HG02588 (cell line): ENCODE measurements around the gene HERC3.

Source experiments
- ATAC-seq: cut with Tn5 transposase; IDR thresholded peaks from one replicate; pipeline ENCODE4 v1.9.1; 2021; ENCODE audit warnings: mild to moderate bottlenecking, moderate library complexity; ENCODE audit not compliant: unreplicated experiment

The HERC3 gene

DNA sequence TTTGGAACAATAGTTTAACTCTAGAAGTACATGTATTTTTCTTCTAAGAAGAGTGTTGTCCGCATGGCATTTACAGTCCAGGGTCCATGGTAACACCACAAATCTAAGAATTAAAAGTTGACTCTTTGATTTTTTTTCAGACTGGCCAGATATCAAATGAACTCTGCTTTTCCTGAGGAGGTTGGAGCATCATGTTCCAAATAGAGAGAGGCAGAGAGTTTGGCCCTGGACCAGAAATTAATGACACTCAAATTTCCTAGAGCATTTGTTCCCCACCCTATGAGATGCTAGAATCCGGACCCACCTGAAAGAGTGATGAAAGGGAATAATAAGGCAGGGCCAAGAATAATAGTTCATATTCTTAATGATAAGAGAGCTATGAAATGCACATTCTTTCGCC, 152.3 kb downstream of the HERC3 start:
- ATAC-seq, result no peak

DNA sequence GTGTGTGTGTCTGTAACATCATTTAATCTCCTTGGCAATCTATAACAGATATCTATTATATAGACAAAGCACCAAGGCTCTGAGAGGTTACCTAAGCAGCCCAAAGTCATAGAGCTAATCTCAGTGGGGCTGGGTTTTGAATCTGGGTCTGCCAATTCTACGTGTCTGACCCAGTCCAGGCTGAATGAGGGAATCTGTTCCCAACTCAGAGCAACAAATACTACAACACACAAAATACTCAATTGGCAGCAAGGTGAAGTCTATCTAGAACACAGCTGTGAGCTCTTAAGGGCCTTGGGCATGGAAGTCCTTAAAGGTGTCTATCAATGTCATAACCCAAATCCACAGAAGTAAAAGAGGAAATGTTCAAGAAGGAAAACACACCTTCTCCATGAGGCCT, 152.9 kb downstream of the HERC3 start:
- no peak for ATAC-seq

DNA sequence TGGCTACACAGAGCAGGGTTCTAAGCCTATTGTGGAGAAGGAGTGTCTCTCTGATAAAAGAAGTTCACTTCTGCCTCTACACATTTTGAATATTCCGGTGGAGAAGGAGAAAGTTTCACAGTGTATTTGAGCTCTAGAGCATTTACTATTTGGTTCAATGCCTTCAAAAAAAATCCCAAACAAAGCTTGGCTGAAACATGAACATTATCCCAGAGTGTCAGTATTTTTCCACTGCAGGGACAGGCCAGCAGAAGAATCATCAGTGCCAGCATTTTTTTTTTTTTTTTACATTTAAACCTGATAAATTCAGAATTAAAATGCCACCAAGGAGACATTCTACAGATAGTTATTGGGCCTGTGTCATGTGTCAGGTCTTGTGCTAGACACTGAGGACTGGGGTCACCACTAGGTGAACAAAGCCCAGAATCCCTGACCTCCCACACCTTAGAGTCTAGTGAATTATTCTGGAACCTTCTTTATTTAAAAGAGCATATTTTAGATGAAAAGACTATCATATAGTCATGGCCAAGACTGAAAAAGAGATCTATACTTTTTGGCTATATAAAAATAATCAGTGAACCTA, 153.4 kb downstream of the HERC3 start:
- ATAC-seq, result no peak

DNA sequence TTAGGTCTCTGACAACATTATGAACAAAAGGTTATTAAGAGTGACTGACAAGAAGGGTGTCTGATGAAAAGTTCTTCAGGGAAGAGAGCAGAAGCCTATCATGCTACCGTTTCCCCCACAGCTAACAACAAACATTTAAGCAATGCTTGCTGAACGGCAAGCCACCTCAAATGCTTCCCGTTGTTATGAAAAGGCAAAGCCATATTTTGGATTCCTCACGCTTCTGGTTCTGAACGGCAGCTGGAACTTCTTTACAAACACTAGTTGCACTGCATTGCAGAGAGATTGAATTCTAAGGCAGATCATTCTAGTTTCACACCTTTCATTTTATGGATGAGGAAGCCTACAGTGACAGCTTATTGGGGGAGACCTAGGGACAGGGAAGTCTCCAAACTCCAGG, 153.9 kb downstream of the HERC3 start:
- no peak for ATAC-seq

DNA sequence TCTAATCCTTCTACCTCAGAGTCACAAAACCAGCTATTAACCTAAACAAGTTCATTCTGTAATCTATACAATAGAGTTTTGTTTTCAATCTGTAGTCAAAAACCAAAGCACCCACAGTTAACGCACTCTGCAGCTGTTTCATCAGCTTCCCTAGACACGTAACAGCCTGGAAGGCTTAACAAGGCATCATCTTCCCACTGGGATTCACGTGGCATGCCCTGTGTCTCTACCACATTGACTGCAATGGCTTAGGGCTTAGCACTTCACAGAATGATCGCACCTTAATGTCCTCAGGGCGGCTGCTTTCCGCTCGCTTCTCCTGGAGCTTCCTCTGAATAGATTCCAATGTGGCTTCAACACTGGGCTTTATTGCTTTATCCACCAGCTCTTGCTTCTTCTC, 155.1 kb downstream of the HERC3 start:
- ATAC-seq, result no peak

DNA sequence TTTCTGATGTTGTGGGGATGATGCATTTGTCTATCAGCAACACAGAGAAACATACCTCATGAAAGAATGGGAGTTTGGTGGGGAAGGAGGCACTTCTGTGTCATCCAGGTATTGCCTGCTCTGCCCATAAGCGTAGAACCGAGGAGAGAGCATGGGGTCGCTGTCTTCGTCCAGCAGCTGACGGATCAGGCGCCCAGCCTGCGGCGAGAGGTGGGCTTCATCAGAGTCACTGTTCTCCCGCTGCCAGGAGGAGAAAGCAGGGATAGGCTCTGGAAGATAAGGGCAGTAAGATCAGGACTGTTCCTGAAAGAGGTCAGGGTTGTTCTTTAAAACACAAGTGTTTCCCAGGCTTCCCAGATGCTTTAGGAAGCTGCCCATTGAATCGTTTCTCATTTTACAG, 158.1 kb downstream of the HERC3 start:
- no peak for ATAC-seq

DNA sequence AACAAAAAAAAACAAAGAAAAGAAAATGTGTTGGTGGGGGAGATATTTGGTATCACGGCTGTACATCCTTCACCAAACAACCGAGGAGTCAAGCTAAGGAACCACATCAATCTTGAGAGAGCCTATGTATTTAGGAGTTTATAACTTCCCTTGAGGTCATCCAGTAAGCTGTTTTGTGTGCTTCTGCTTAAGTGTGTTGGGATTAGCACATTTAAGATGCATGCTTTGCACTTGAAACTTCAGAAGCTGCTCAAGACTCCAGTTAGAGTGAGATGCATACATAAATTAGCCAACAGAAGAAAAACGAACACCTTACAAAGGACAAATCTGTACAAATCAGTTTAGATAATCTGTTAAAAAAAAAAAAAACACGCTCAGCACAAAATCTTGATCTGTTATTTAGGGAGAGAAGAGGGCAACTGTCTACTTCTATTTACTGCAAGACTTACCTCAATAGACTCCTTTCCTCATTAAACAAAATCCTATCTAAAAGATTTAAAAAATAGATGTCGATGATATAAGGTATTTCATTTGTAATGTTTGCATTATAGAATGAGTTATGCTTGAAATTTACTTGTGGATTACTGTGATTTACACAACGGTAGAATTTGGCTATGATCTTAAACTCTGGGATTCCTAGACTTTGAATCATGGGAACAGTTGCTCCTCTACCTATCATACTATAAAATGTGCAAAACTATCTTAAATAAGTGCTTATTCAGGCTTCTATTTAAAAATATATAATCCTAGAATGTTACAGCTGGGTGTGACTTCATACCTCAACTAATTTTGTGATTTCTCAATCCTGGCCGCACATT, 159.2 kb downstream of the HERC3 start:
- ATAC-seq, result no peak

DNA sequence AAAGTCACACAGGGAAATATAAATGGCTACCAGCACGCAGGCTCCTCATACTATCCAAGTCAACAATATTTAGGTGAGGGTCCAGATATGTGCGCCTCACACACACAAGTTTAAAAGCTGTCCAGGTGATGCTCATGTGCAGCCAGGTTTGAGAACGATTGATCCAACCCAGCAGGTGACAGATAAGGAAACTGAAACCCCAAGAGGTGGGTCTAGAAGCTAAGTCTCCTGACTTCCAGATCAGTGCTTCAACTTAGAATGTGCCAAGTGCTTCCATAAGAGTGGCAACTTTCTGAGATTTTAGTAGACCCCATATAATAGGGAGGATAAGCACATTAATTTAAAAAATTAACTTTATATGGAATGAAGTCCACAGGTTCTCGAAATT, 159.8 kb downstream of the HERC3 start:
- no peak for ATAC-seq

DNA sequence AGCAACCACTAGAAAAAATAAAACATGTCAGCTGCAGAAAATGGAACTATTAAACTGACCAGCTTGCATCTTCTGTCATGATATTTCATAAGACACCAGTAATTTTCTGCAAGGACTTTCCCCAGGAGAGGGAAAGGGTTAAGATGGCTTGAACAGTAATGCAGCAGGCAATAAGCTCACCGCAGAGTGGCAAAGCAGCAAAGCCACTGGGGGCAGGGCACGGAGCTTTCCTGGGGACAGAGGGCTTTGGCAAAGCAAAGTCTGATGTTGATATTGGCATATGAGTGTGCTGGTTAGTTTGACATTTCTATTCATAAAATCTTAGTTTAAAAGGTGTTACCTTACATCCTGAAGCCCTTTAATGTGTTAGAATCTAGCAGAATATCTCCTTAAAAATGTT, 160.5 kb downstream of the HERC3 start:
- ATAC-seq, result no peak

DNA sequence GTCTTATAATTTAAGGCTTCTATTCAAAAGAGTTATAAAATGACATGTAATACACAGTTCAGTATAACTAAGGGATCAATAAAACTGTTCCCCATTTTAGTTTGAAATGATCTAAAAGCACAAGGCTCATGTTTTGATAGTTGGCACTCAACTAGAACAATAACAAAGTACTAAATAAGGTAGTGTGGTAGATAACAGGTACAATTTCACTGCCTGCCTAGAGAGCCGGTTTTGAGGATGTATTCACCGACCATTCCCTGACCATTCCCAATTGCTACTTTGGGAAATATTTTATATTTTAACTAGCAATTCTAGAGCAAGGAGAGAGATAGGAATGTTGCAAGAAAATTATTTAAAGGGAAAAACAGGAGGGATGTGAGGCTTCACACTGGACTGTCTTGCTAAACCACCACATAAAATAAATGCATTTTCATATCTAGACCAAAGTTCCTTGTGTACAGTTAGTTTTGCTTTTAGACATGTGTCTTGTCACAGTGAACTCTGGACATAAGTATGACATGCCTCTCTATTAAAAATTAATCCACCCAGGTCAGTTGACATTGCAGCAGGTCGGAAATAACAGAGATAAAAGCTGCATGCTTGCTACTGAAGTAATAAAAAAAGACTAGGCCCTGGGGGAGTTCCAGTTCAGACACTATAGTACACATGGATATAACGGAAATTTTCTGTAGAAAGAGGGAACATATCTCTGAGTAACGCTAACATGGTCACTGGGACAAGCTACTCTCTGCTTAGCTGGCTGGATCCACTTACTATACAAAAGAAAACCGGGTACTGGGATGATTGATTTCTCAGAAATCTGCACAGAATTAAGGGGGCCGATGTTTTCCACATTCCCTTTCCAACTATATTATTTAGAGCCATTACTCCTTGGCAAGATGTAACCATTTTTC, 161.6 kb downstream of the HERC3 start:
- no peak for ATAC-seq

DNA sequence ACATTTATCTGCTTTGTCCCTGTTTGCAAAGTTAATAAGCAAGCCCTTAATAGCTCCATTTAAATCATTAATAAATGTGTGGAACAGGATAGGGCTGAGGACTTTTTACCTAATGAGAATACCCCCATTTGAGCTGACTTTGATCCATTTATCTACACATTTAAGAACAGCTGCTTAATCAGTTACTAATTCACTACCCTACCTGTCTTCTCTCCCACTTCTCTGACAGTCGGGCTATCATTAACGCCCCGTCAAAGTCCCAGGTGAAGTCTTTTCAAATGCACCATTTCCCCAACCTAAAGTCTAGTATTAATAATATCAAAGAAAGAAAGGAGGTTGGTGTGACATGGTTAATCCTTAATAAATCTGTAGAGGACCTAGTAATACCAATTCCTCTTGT, 162.5 kb downstream of the HERC3 start:
- ATAC-seq, result no peak

DNA sequence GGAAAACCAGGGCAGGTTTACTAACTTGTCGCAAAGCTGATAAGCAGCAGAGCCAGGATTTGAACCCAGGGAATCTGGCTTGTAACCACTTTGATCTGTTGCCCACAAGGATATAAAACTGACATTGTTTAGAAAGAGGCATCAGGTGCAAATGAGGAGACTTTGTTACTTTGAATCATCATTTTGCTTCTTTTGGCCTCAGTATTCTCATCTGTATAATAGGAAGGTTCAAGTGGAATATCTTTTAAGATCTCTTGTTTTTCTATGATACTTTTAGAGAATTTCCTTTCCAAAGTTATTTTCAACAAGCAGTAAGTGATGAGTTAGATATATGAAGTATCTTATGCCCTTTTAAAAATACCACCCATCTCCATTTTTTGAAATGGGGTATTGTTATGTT, 163.2 kb downstream of the HERC3 start:
- no peak for ATAC-seq

DNA sequence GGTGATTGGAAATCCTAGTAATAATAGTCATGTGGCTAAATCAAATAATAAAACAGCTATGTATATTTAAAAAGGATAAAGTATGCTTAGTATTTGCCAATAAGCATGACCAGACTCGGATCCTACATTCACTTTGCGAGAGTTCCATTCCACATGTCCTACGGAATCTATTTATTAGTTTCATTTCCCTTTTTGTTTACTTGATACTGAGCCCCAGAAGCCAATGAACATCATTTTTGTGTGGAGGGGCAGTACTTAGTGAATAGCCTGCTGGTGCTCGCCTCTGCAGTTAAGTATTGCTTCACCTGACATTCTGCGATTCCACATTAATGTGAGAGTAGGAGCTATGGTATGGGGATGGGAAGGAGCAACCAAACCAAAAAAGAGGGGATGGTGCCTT, 163.9 kb downstream of the HERC3 start:
- no peak for ATAC-seq

DNA sequence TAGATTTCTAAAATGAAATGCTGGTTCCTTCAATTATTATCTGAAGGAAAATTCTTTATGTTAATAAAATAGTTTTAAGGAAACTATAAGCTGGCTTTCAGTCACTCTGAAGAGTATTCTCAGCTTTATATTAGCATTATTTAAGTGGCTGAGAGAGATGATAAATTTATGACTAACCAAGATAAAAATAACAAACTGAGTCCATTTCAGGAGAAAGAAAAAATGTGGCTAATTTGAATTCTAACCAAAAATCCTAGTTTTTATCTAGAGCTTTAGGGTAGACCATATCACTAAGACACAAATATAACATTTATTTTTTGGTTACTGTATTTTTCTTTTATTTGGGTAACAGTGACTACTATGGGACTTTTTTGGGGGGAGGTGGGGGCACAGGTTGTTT, 164.8 kb downstream of the HERC3 start:
- ATAC-seq, result no peak

DNA sequence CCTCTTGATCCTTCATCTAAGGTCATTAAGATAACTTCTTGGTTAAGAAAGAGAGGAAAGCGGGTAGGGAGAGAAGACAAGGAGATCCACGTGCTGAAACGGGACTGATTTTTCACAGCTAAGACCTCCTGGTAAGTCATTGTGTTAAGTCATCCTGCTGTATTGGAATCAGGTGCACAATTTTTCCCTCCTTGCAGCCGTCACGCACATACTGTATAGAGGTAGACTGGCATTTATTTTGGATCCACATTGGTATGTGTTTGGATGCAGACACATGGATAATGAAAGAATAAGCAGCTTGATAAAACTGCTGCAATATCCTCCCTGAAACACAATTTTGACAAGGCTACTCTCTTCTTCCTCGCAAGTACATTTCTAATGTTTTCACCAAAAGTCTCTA, 165.5 kb downstream of the HERC3 start:
- ATAC-seq, result no peak
